A673 (cell line): Measurements from ENCODE around the gene TSSC4.

Experiments
- CTCF ChIP-seq: fragments of 300-800, 200-600 bp; sonication (generic); conservative IDR thresholded peaks from 2 replicates; pipeline ENCODE4 v1.5.1; 2017; ENCODE audit warnings: low read depth, mild to moderate bottlenecking, antibody characterized with exemption, low read length, moderate library complexity, mixed read lengths
- EZH2 ChIP-seq: fragments of 200-600 bp; sonication (generic); IDR thresholded peaks from 2 replicates; pipeline ENCODE4 v1.6.1; 2017; ENCODE audit warnings: borderline replicate concordance, low read depth, mild to moderate bottlenecking, mixed read lengths, antibody characterized with exemption, low read length; ENCODE audit not compliant: poor library complexity, severe bottlenecking

GRCh38 chr11:2453436-2453835 is 52.9 kb downstream of the TSSC4 start:
- TF ChIP-seq CTCF (no peak), EZH2 (no peak)
